GM19372 (cell line): ENCODE data around the gene CRTAC1.

ENCODE experiments used
- ATAC-seq: cut with Tn5 transposase; IDR thresholded peaks from one replicate; pipeline ENCODE4 v1.9.1; 2021; ENCODE audit warnings: mild to moderate bottlenecking, low read depth, moderate library complexity; ENCODE audit not compliant: unreplicated experiment

The CRTAC1 gene

GRCh38 chr10:97818572-97818971, 211.8 kb downstream of the CRTAC1 start:
- no peak for ATAC-seq

GRCh38 chr10:97816609-97817008, 213.8 kb downstream of the CRTAC1 start:
- no peak for ATAC-seq
